IPS-NIHi11 (cell line): Measurements from ENCODE around the gene ECI1.

ENCODE experiments used
- DNase-seq: peaks from one replicate; pipeline ENCODE4 v3.0.0; 2012; ENCODE audit warnings: mixed read lengths, low spot score

ECI1 gene

DNA sequence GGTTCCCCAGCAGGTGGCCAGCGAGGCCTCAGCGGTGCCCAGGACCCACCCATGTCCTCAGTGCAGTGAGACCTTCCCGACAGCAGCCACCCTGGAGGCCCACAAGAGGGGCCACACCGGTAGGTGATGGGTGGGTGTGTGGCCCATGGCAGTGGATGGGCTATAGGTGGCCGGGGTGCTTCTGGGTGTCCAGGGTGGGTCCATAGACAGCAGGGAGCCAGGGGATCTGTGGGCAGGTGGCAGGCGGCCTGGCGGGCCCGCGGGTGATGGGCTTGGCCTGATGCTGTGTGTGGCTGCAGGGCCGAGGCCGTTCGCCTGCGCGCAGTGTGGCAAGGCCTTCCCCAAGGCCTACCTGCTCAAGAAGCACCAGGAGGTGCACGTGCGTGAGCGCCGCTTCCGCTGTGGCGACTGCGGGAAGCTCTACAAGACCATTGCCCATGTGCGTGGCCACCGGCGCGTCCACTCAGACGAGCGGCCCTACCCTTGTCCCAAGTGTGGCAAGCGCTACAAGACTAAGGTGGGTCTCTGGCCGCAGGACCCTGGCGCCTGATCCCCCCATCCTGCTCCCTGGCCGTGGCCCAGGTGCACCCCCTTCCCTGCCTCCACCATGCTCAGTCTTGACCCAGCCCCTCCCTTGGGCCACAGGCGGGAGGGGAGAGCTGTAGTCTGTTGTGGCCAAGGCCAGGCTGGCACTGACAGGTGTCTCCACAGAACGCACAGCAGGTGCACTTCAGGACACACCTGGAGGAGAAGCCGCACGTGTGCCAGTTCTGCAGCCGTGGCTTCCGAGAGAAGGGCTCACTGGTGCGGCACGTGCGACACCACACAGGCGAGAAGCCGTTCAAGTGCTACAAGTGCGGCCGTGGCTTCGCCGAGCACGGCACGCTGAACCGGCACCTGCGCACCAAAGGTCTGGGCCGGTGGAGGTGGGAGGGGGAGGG is 17.2 kb downstream of the ECI1 start:
- DNase-seq: no peak

DNA sequence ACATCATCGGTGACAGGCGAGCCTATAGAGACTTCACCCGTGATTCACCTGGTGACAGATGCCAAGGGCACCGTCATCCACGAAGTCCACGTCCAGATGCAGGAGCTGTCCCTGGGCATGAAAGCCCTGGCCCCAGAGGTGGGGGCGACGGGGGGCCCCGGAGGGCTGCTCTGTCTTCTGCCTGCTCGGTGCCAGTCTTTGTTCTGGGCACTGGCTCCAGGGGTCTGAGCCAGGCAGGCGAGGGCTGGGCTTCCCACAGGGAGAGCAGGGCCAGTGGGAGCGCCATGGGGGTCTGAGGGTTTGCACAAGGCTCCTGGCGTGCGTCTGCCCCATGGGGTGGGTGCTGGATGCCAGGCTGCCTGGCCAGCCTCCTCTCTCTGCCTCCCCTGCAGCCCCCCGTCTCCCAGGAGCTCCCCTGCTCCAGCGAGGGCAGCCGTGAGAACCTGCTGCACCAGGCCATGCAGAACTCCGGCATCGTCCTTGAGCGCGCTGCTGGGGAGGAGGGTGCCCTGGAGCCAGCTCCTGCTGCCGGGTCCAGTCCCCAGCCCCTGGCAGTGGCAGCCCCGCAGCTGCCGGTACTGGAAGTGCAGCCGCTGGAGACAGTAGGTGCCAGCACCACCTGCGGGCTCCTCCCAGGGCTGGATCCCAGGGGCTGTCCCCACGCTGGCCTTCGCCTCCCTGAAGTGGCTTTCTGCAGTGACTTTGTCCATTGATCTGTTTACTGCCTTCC is 18.2 kb downstream of the ECI1 start:
- DNase-seq: no peak

DNA sequence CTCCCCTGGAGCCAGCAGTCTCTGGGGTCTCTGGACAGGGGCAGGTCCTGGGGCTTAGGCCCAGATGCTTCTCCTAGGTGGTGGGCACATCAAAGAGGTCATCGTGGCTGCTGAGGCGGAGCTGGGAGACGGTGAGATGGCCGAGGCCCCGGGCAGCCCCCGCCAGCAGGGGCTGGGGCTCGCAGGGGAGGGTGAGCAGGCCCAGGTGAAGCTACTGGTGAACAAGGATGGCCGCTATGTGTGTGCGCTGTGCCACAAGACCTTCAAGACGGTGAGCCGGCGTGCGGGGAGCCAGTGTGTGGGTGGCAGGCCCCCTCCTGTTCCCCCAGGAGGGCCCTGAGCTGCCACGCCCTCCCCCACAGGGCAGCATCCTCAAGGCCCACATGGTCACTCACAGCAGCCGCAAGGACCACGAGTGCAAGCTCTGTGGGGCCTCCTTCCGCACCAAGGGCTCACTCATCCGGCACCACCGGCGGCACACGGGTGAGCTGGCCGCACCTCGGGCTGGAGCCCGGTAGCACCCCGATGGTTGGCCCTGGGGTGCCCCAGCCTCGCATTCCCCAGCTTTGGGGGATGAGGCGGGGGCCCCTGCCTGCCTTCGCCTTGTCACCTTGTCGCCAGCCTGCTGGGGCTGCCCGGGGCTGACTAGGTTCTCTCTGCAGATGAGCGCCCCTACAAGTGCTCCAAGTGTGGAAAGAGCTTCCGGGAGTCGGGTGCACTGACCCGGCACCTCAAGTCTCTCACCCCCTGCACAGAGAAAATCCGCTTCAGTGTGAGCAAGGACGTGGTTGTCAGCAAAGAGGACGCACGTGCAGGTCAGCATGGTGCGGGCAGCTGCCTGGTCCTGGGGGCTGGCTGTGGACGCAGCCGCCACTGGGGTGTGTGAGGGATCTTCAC is 19.0 kb downstream of the ECI1 start:
- DNase-seq: no peak

DNA sequence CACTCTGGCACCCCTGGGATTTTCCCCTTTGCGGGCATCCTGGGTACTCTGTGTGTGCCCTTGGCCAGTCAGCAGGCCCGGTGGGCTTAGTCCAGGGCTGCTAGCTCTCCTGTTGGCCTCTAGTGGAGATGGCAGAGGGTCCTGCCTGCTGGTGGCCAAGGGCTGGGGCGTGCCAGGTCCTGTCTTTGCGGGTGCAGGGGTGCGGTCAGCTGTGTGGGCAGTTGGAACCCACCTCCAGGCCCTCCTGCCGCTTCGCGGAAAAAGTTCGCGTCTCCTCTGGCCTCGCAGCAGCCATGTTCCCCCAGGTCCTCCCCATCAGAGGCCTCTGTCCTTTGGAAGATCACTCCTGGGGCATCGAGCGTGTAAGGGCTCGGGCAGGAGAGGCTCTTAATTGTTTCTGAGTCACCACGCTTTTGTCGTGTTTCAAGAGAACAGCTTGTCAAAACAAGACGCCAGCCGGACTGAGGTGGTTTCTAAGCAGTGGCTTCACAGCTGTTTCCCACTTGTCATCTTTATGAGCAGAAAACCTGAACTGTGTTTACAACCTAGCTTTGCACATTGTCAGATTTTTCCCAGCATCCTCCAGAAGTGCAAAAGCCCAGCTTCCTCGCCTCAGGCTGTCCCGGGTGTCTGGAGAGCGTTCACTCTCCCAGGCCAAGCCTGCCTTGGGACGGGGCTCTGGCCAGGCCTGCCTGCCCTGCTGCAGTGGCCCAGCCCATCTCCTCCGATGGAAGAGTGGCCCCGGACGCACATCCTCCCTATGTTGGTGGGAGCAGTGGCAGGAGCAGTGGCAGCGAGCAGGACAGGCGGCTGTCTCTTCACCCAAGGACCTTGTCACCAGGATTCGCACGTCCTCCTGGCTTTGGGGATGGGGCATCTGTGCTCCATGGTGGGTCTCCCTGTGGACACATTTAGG is 20.1 kb downstream of the ECI1 start:
- no peak for DNase-seq

DNA sequence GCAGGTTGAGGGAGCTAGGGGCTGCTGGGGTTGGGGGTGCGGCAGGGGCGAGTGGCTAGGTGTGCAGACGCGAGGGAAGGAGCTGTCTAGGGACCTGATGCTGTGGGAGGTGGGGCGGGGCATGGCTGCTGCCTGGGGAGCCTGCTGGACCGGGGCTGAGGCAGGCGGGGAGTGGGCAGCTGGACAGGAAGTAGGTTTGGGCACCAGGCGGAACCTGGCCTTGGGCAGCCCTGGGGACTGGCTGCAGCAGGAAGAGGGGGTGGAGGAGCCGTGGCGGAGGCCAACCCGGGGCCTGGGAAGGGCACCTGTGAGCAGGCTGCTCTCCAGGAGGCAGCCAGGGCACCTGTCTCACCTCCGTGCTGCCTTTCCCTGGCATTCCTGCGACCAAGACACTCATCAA is 21.0 kb downstream of the ECI1 start:
- peak; percentile 42 for DNase-seq

DNA sequence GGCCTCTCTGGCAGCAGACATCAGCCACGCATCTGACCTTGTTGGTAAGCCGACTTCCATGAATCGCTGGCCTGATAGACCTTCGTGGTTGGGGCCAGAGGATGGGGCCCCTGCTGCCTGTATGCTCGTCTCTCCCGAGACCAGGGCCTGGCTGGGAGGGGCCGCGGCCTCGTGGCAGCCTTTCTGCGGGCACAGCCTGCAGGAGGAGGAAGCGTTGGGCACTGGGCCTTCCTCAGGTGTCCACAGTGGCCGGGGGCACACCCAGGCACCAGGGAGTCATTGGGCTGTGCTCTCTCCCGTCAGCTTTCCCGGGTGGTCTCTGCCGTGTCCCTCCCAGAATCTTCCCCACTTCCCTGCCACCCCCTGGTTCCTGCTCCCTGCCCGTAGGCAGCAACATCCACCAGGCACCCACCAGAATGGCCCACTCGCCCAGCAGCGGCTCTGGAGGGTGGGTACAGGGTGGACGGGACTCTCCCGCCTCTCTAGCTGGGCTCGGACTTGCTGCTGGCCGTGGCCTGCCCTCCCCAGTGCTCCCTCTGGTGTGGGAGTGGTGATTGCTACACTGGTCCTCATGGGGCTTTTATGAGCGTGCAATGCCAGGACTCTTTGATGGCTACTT is 21.6 kb downstream of the ECI1 start:
- no peak for DNase-seq

DNA sequence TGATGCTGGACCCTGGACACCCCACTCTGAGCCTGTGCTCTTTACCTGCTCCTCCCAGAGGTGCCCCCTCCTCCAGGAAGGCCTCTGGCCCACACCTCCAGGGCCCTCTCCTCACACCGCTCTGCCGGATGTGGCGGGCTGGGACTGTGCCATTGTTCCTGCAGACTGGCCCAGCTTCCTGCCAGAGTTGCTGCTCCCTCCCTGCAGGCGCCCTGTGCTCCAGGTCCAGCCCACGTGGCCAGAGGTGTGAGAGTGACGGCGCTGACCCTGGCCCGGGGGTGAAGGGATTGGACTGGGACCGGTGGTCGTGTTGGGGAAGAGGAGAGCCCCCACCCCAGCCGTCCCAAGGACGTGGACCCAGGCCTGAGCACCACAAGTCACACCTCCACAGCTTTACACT is 22.3 kb downstream of the ECI1 start:
- DNase-seq: no peak

DNA sequence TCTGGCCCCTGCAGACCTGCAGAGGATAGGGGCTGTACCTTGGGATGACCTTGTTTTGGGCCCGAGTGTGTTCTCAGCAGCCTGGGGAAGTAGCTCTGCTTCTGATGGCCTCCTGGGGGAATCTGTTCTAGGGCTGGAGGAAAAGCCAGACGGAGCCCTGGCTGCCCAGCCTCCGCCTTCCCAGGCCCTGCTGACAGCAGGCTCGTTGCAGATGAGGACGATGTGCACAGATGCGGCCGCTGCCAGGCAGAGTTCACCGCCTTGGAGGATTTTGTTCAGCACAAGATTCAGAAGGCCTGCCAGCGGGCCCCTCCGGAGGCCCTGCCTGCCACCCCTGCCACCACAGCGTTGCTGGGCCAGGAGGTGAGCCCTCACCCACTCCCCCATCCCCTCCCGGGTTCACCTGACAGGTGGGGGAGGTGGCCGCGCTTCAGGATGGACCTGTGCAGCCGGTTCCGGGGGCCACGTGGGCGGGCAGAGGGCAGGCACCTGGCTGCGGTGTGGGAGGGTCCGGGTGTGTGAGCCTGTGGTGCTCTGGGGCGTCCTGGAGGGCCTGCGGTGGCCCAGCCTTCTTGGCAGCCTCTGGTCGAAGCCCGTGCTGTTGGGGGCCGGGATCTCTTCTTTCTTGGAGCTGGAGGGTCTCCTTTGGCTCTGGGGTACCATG is 23.1 kb downstream of the ECI1 start:
- DNase-seq: no peak

DNA sequence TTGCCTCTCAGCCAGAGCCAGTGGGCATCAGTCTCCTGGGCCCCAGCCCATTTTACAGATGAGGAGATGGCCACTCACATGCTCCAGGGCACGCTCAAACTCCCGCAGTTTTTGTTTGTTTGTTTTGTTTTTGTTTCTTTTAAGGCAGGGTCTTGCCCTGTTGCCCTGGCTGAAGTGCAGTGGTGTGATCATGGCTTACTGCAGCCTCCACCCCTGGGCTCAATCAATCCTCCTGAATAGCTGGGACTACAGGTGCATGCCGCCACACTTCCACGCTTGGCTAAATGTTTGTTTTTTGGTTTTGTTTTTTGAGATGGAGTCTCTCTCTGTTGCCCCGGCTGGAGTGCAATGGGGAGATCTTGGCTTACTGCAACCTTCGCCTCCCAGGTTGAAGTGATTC is 24.5 kb downstream of the ECI1 start:
- no peak for DNase-seq

DNA sequence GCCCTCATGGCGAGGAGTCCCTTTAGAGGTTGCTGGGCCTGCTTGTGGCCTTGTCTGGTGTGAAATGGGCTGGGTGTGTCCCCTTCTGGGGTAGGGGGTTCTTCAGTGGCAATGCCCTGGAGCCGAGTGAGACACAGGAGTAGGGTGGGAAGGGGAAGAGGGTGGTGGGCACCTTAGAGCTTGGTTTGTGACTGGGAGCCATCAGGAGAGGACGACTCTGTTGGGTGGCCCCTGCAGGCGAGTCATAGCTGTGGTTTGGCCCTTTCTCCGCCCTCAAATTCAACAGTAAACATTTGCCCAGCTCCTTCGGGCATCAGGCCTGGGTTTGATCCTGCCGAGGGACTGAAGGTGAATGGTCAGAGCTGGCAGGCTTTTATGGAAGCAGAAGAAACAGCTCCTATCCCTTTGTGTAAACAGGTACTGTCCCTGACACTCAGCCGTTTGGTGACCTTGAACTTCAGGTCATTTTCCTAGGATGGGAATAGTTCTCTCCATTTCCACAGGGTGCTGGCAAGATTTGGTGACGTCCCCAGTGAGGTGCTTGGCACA is 25.1 kb downstream of the ECI1 start:
- DNase-seq: no peak

DNA sequence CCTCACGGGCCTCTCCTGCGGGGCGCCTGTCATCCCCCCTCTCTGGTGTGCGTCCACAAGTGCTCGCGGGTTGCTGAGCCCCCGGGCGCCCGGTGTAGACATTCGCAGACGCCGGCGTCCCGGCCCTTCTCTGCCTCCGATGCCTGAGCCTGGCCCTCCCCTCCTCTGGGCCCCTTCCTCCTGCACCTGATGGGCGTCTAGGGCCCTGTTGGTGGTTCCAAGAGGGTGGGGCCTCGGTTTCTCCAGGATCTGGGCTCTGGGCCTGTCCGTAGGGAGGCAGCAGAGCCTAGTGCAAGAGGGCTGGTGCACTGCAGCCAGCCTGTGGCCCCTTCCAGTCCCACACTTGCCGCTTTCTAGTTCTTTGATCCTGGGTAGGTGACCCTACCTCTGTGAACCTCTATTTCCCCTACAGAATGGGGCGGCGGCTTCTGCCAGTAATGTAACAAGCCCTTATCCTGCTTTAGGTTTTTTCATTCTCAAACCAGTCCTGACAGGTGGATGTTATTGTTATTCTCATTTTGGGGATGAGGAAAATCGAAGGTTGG is 27.4 kb downstream of the ECI1 start:
- peak; percentile 72 for DNase-seq

DNA sequence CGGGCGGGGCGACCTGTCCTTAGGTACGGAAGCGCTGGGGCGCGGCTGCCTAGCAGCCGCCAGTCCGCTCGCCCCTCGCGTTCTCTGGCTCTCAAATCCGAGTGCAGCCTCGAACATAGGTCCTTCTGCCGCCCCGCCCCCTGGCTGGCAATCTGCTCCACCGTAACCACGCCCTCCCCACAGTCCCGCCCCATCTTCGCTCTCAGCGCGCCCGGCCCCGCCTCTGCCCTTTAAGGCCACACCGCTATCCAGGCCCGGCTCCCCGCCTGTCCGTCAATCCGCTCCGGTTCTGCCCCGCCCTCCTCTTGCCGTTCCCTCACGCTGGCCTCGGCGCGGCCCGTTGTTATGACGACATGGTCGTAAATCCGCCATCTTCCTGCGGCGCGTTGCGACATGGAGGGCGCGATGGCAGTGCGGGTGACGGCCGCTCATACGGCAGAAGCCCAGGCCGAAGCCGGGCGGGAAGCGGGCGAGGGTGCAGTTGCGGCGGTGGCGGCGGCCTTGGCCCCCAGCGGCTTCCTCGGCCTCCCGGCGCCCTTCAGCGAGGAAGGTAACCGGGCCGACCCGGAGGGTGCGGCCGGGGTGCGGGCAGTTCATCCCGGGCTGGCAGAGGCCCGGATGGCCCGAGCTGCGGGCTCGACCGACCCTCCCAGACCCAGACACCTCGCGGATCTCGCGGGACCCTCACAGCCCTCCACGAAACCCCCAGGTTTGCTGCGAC is 28.0 kb downstream of the ECI1 start, which contains the start of gene E4F1:
TSS of gene E4F1 (plus strand) at position 371 of the 721 bp plus-strand sequence. CDS start at position 394, 23 bp downstream.
- DNase-seq: peak; percentile 99

DNA sequence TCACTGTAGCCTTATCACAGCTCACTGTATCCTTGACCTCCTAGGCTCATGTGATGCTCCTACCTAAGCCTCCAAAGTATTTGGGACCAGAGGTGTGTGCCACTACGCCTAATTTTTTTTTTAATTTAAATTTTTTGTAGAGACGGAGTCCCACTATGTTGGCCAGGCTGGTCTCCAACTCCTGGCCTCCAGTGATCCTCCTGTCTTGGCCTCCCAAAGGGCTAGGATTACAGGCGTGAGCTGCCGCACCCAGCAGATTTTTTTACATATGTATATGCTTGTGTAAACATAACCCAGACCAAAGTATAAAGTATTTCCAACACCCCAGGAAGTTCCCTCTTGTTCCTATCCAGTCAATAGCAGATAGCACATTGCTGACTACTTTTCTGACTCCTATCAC is 35.1 kb downstream of the ECI1 start:
- DNase-seq: no peak

DNA sequence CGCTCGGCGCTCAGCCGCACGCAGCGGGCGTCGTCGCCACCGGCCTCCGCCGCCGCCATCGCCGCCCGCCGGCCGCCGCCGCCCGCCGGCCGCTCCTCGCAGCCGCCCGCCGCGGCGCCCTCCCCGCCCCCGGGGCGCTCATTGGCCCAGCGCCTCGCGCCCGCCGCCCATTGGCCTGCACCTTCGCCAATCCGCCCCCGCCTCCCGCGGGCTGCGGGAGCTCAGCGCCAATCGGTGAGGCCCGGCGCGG is 36.7 kb downstream of the ECI1 start, which contains the start of gene PGP:
TSS of gene PGP (minus strand) at position 122 of the 250 bp plus-strand sequence. CDS start at position 59, 63 bp downstream.
- no peak for DNase-seq

DNA sequence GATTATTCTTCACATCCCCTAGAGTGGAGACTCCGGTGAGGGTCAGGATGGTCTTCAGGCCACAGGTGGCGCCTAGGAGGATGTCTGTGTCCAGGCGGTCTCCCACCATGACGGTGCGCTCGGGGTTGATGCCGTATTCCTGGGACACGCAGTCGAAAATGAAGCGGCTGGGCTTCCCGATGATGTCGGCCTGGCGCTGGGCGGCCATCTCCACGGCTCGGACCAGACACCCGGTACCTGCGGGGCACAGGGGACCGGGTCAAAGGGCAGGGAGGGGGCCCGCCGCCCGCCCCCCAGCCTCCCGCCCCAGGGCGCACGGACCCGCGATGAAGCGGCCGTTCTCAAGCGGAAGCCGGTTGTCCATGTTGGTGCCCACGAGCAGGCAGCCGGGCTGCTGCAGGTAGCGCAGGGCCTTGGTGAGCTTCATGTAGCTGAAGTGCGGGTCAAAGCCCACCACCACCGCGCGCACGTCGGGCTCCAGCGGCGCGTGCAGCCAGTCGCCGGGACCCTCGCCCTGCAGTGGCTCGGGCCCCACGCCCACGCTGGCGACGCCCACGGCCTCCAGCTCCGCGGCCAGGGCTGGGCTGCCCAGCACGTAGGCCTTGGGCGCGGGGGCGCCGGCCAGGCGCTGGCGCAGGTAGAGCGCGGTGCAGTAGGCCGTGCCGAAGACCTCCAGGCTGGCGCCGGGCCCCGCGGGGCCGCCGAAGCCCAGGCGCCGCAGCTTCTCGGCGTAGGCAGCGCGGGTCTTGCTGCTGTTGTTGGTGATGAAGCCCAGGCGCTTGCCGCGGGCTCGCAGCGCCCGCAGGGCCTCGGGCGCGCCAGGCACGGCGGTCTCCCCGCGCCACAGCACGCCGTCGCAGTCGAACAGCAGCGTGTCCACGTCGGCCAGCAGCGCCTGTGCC is 37.3 kb downstream of the ECI1 start:
- no peak for DNase-seq

DNA sequence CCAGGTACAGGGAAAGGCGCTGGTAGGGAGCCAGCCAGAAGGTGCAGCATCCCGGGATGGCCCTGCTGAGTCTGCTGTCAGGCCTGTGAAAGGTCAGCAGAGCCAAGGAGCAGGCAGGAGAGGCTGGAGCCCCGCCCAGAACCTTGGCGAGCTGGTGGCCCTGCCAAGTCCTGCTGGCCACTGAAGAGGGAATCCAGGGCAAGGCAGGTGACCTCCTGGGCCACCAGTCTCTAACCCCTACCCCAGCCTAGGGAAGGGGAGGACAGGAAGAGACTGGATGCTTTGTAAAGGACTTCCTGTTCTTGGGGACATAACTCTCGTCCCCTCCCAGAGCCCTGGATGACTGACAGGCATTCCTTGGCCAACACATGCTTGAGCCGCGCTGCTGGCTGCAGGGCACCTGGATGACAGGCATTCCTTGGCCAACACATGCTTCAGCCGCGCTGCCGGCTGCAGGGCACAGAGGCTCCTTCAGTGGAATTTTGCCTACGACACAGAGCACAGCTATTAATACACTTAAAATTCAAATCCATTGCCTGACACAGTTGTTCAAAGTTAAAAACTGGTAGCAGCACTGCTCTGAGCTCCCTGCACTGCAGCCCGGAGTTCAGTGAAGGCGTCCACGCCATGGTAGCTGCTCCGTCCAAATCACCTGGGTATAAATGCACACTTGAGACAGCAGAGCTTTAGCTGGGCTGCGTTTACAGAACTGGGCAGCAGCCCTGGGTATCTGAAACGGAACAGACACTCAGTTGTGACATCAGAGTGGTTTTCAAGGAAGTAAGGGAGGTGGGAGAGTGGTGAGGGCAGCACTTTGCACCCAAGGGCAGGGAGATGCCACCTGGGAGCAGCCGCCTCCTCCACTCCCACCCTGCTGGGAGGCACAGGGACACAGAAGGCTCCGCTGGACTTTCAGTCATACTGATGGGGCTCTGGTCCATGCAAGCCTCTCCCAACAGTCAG is 38.7 kb downstream of the ECI1 start:
- no peak for DNase-seq

DNA sequence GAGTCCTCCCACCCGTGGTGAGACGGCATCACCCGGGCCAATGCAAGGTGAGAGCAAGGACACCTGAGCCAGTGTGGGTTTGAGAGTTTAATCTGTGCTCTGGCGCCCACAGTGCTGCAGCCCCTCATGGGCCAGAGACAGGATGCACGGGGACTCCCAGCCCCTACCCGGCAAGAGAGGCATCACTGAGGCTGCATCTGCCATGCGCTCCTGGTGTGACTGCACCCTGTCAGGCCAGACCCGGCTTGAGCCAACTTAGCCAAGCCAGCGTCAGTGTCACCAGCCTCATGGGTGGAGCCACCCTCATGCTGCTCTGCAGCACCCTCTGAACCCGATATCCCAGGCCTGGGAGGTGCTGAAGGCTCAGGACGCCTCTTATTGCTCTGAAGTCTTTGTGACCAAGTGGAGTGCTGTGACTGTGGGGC is 39.5 kb downstream of the ECI1 start:
- no peak for DNase-seq
